Measurements from ENCODE around the gene RBPJ.

RBPJ gene

DNA sequence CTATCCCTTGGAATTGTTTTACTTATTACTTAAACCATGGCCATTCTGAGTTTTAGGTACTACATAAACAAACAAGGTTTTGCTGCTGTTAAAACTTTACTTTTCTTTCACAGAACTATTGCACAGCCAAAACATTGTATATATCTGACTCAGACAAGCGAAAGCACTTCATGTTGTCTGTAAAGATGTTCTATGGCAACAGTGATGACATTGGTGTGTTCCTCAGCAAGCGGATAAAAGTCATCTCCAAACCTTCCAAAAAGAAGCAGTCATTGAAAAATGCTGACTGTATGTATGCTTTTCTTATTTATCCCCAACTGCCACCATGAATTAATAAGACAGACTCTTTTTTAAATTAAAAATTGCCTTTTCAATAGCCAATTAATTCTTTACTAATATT lies 99.6 kb downstream of the RBPJ start:
- TF ChIP-seq, protein P1, sequence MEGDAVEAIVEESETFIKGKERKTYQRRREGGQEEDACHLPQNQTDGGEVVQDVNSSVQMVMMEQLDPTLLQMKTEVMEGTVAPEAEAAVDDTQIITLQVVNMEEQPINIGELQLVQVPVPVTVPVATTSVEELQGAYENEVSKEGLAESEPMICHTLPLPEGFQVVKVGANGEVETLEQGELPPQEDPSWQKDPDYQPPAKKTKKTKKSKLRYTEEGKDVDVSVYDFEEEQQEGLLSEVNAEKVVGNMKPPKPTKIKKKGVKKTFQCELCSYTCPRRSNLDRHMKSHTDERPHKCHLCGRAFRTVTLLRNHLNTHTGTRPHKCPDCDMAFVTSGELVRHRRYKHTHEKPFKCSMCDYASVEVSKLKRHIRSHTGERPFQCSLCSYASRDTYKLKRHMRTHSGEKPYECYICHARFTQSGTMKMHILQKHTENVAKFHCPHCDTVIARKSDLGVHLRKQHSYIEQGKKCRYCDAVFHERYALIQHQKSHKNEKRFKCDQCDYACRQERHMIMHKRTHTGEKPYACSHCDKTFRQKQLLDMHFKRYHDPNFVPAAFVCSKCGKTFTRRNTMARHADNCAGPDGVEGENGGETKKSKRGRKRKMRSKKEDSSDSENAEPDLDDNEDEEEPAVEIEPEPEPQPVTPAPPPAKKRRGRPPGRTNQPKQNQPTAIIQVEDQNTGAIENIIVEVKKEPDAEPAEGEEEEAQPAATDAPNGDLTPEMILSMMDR (IDR thresholded peaks at IDR 0.05): no peak

DNA sequence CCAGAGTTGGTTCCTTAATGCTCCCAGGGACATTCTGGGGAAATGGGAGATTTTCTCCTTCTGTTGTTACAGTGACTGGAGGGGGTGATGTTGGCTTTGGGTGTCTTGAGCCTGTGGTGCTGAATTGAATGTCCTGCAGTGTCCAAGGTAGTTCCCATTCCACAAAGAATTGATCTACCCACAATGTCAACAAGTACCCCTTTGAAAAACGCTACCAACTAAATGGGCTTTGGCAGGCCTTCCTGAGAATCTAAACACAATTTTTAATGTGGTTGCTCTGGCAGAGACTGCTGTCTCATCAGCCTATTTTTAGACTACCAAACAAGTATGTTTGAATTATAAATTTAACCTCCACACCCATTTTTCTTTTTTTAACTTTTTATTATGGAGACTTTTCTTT lies 100.1 kb downstream of the RBPJ start:
- TF ChIP-seq, protein P1 (IDR thresholded peaks at IDR 0.05): no peak

DNA sequence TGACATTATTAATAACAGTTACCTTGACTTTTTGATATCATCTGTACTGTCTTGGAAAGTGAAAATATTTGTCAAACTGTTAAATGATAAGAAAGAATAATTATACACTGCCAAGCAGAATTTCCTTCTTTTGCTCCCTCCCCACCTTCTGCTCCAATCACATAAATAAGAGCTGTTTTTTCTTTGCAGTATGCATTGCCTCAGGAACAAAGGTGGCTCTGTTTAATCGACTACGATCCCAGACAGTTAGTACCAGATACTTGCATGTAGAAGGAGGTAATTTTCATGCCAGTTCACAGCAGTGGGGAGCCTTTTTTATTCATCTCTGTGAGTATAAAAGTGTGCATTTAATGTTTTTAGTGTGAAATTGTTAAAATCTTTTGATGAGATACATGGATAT lies 103.3 kb downstream of the RBPJ start:
- TF ChIP-seq, protein P1 (IDR thresholded peaks at IDR 0.05): no peak

DNA sequence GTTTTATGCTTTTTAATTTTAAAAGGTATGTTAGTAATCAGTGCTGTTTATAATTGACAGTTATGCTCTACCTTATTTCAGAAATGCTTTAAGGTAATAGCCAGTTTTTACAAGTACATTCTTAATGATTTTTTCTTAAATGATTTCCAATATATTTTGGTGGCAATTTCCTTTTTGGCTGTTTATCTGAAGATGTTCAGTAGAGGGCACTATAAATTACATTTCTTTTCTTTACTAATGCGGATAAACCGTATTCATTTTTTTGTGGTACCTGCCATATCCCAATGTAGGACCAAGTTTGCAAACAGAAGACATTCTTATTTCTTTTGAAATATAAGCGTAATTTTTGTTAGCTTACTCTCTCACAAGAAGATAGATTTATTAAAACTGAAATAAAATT lies 104.0 kb downstream of the RBPJ start:
- TF ChIP-seq, protein P1 (IDR thresholded peaks at IDR 0.05): peak; percentile 44; the same call in 1 of the 2 replicates

DNA sequence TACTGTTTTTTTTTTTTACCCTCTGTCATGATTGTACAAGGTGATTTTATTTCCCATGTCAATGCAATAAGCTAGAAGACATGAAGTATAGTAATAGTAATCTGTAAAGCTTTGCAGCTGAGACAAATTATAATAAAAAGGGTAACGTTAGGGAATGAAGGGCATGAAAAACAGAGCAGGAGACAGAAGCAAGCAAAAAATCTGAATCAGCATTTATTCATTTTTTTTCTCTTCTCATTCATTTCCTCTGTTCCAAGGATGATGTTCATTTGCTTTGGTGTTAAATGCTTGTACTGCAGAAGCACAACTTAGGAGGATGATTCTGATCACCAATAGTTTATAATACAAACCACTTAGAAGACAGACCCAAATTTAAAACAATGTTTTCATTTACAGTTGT lies 105.1 kb downstream of the RBPJ start:
- TF ChIP-seq, protein P1 (IDR thresholded peaks at IDR 0.05): no peak

DNA sequence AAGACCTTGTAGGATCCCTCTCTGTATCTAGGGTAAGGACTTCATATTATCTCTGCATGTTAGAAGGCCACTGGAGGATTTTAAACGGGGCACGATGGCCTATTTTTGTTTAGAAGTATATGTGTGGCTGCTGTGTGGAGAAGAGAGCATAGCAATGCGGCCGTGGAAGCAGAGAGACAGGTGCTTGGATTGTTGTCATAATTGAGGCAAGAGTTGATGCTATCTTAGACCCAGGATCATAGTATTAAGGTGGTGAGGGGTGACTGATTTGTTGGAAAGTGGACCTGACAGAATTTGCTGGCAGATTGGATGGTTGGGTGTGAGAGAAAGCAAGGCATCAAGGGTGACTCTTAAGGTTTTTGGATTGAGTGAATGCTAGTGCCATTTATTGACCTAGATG lies 106.1 kb downstream of the RBPJ start:
- TF ChIP-seq, protein P1 (IDR thresholded peaks at IDR 0.05): no peak

DNA sequence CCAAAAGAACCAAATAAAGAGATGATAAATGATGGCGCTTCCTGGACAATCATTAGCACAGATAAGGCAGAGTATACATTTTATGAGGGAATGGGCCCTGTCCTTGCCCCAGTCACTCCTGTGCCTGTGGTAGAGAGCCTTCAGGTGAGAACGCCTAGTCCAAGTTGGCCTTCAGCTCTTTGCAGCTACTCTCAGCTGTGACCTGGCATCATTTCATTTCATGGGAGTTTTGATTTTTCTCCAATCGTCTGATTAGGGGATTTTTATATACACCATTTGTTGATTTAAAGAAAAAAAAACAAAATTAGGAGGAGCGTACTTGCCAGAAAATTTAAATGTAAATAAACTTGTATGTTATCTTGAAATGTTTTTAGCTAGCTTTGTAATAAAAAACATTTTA lies 109.1 kb downstream of the RBPJ start:
- TF ChIP-seq, protein P1 (IDR thresholded peaks at IDR 0.05): no peak

DNA sequence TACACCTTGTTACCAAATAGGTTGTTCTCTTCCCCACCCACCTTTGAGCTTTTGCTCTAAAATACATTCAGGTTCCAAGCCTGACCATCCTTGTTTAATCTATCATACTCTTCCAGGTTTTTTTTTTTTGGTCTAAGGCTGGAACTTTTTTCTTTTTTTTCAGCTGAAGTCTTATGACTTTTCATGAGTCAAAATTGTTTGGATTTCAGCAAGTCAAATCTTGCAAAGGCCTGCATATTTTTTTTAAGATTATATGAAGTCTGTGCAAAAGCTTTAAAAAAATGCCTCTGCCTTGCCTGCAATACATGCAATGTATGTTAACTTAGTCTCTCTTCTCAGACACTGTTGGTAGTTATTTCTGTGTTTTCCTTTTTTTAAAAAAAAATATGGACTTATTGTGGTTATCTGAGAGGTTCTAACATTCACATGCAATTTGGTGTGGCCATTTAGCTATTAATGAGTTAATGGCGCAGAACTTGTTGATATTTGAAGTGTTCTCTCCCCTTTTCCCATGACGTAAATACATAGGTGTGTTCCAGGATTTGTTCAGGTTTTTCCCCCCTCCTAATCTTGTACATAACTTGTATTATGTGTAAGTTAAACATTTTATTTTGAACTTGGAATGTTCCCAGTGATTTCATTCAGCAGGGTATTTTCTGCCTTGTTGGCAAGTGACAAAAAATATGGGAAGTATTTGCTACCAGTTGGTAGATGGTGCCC lies 110.8 kb downstream of the RBPJ start:
- TF ChIP-seq, protein P1 (IDR thresholded peaks at IDR 0.05): no peak
